ENCODE results near the gene BICD1.

BICD1 gene

GRCh38 chr12:32379667-32380066 lies 273.0 kb downstream of the BICD1 start:
- no peak for DNase-seq (ENCODE audit: extremely low read depth, low read depth)

GRCh38 chr12:32382226-32382625 lies 275.6 kb downstream of the BICD1 start:
- TF ChIP-seq, protein P1, sequence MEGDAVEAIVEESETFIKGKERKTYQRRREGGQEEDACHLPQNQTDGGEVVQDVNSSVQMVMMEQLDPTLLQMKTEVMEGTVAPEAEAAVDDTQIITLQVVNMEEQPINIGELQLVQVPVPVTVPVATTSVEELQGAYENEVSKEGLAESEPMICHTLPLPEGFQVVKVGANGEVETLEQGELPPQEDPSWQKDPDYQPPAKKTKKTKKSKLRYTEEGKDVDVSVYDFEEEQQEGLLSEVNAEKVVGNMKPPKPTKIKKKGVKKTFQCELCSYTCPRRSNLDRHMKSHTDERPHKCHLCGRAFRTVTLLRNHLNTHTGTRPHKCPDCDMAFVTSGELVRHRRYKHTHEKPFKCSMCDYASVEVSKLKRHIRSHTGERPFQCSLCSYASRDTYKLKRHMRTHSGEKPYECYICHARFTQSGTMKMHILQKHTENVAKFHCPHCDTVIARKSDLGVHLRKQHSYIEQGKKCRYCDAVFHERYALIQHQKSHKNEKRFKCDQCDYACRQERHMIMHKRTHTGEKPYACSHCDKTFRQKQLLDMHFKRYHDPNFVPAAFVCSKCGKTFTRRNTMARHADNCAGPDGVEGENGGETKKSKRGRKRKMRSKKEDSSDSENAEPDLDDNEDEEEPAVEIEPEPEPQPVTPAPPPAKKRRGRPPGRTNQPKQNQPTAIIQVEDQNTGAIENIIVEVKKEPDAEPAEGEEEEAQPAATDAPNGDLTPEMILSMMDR (IDR thresholded peaks at IDR 0.05; ENCODE audit: low read depth, low read length): no peak
- DNase-seq (ENCODE audit: extremely low read depth, low read depth): no peak

More at GRCh38 chr12:32379667-32380066, 273.0 kb downstream of the BICD1 start:
- TF ChIP-seq, protein P1 (IDR thresholded peaks at IDR 0.05; ENCODE audit: low read depth, low read length): no peak

DNA sequence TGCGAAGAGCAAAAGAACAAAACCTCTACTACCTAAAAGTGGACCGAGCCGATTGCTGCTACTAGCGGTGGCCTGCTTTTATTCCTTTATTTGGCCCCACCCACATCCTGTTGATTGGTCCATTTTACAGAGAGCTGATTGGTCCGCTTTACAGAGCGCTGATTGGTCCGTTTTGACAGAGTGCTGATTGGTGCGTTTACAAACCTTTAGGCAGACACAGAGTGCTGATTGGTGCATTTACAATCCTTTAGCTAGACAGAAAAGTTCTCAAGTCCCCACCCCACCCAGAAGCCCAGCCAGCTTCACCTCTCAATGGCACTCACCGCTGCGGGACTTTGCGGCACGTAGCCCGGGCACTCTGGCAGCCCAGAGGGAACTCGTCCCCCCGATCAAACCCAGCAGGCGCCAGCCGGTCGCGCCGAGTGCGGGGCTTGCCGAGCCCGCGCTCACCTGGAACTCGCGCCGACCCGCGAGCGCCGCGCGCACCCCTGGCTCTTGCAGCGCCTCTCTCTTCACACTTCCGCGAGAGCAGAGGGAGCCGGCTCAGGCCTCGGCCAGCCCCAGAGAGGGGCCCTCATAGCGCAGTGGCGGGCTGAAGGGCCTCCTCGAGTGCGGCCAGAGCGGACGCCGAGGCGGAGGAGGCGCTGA lies 284.0 kb downstream of the BICD1 start:
- DNase-seq (ENCODE audit: extremely low read depth, low read depth): no peak
- TF ChIP-seq, protein P1 (IDR thresholded peaks at IDR 0.05; ENCODE audit: low read depth, low read length): no peak

GRCh38 chr12:32395026-32395425 lies 288.4 kb downstream of the BICD1 start:
- TF ChIP-seq, protein P1 (IDR thresholded peaks at IDR 0.05; ENCODE audit: low read depth, low read length): no peak
- DNase-seq (ENCODE audit: extremely low read depth, low read depth): no peak

DNA sequence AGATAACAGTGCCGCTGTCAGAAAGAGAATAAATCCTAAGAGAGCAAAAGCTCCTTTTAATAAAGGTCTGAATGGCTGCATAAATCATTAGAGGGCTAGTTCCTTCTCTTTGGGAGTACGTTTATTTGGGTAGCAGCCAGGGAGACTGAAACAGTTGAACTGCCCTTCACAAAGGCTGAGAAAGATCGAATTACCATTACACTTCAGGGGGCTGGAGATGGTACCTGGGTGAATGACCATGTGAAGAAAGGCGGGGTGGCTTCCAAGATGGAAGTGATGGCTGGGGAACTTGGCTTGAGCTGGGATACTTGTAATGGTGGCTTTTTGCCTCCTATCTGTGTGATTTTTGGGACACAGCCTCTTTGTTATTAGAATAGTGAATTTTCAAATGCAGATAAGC lies 291.0 kb downstream of the BICD1 start:
- TF ChIP-seq, protein P1 (IDR thresholded peaks at IDR 0.05; ENCODE audit: low read depth, low read length): no peak
- DNase-seq (ENCODE audit: extremely low read depth, low read depth): no peak

GRCh38 chr12:32398181-32398580 lies 291.5 kb downstream of the BICD1 start:
- no peak for DNase-seq (ENCODE audit: extremely low read depth, low read depth)

DNA sequence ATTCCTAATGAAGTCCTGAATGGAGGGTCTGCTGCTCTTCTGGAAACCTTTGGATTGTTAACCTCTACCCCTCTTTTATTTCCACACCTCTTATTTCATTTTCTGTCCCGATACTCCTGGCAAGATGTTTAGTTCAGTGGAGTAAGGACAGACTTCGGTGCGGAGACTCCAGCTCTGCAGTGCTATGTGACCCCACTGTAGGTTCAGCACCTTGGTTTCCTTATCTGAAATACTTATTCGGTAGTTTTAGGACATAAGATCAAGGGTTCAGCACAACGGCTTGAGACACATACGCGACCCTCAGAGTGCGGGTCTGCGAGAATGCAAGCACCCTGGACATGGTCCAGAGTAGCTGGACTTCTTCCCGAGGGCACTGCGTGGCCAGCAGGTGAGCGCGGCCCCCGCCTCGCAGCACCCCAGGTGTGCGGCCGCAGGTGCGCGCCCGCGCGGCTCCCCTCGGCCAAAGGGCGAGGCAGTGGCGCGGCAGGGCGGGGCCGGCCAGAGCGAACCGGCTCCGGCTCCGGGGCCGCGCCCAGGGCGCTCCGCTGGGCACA lies 292.2 kb downstream of the BICD1 start:
- DNase-seq (ENCODE audit: extremely low read depth, low read depth): no peak
- TF ChIP-seq, protein P1 (IDR thresholded peaks at IDR 0.05; ENCODE audit: low read depth, low read length): no peak

More at GRCh38 chr12:32398181-32398580, 291.5 kb downstream of the BICD1 start:
- TF ChIP-seq, protein P1 (IDR thresholded peaks at IDR 0.05; ENCODE audit: low read depth, low read length): no peak

Data from AG09319 (cell line).